HepG2 (cell line): Measurements from ENCODE around the gene ASXL1. TPM values are rescaled to one million over a fixed set of nuclear protein-coding genes. Genes with fewer than 3 reads are reported as not detected.

Experiments
- CCAR2 ChIP-seq: fragments of 200-400 bp; formaldehyde crosslinking; optimal IDR thresholded peaks from 2 replicates; pipeline ENCODE3; 2018; ENCODE audit warnings: low read depth, mild to moderate bottlenecking, low read length, moderate library complexity
- GATAD2A ChIP-seq: IDR thresholded peaks from 2 replicates; pipeline ENCODE4 v1.6.1; 2016
- MBNL3 ChIP-seq: fragments of 250-450 bp; sonication (Bioruptor Pico); conservative IDR thresholded peaks from 2 replicates; pipeline ENCODE4 v1.8.0; 2022; ENCODE audit warnings: mild to moderate bottlenecking, inconsistent platforms
- TARDBP ChIP-seq: sonication (generic); formaldehyde crosslinking; IDR thresholded peaks from 2 replicates; pipeline ENCODE4 v1.8.0; 2022; ENCODE audit warnings: mild to moderate bottlenecking, missing genetic modification reagents
- ZBTB38 ChIP-seq: sonication (generic); formaldehyde crosslinking; IDR thresholded peaks from 2 replicates; pipeline ENCODE4 v1.5.1; 2020; ENCODE audit warnings: mild to moderate bottlenecking, missing genetic modification reagents
- ZNF24 ChIP-seq: fragments of 450-650 bp; IDR thresholded peaks from 2 replicates; pipeline ENCODE4 v1.6.1; 2017; ENCODE audit warnings: antibody characterized with exemption, mild to moderate bottlenecking
- ZSCAN22 ChIP-seq: sonication (generic); formaldehyde crosslinking; IDR thresholded peaks from 2 replicates; pipeline ENCODE4 v1.4.0; 2020; ENCODE audit warnings: mild to moderate bottlenecking, missing genetic modification reagents
- ZSCAN31 ChIP-seq: sonication (generic); formaldehyde crosslinking; IDR thresholded peaks from 2 replicates; pipeline ENCODE4 v1.5.0; 2020; ENCODE audit warnings: low read depth, mild to moderate bottlenecking, missing genetic modification reagents
- polyA plus RNA-seq, 8 experiments: library from polyadenylated mRNA; depleted of rRNA in 3 of 8; stranded (reverse) in 7 of 8; unstranded in 1 of 8; fragments of >200 nt; fragmentation: Illumina TruSeq in 4 of 8; extraction: Trizol in 4 of 8; gene quantifications; 2 replicates each; pipeline versions ENCODE4 v1.2.1 to v1.2.3, GENCODE V29; 2011 to 2016; ENCODE audit warnings: low read depth in 4 of 8, missing spikeins in 1 of 8, mixed read lengths in 1 of 8; ENCODE audit not compliant: insufficient read depth in 1 of 8
- total RNA-seq, 5 experiments: library from RNA; depleted of rRNA; stranded (reverse); fragments of >200 nt; fragmentation: Illumina TruSeq; extraction: Trizol; gene quantifications; 2 replicates each; pipeline ENCODE4 v1.2.3, GENCODE V29; 2016; ENCODE audit warnings: low read depth in 1 of 5
- TF ChIP-seq, protein P1 (sequence below): sonication (generic); formaldehyde crosslinking; conservative IDR thresholded peaks from 2 replicates; pipeline ENCODE4 v1.4.0; 2020; ENCODE audit warnings: missing genetic modification reagents
- TF ChIP-seq, protein P2 (sequence below): IDR thresholded peaks from 2 replicates; pipeline ENCODE4 v1.6.1; 2016; ENCODE audit warnings: mild to moderate bottlenecking
- TF ChIP-seq, protein P3 (sequence below): sonication (generic); formaldehyde crosslinking; IDR thresholded peaks from 2 replicates; pipeline ENCODE4 v1.5.1; 2020; ENCODE audit warnings: mild to moderate bottlenecking, missing genetic modification reagents, moderate library complexity

ASXL1 gene
- total and polyA plus RNA-seq, 2 of the 13 experiments (the other 11 are each of a cell fraction or from before 2014, with no cell fraction given): 62.1 to 74.8 TPM

DNA sequence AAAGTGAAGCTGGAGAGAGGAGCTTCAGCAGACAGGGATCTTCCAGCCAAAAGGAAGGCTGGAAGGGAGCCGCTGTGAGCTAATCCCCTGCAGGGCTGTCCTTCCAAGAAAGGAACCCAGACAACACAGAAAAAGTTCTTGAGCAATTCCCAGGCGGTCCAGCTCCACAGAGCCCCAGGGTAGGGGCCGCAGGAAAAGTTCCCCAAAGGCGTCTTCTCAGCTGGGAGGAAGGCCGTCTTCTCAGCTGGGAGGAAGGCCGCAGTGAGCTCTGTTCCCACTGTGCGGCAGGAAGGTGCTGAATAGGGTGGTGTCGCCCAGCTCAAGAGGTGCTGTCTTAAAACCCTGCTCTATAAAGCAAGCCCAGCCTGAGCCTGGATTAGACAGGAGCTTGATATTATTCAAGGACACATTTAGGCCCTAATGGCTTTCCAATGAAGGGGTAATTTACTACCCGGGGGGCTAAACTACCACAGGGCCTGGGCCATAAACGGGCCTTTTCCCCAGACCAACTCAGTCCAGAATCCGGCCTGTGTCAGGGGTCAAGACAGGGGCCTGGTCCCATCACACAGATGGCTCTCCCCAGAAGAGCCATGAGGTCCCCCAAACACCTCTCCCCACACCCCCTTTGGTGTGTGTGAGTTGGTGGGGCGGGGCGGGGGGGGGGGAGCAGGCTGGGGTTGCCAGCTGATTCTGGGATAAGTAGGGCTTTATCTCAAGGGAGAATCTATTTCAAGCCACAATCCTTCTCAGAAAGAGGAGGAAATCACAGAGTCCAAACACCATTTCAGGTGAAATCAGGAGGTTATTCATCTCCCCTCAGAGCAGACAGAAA, 123.4 kb downstream of the ASXL1 start (continued):
- TF ChIP-seq, protein P1, sequence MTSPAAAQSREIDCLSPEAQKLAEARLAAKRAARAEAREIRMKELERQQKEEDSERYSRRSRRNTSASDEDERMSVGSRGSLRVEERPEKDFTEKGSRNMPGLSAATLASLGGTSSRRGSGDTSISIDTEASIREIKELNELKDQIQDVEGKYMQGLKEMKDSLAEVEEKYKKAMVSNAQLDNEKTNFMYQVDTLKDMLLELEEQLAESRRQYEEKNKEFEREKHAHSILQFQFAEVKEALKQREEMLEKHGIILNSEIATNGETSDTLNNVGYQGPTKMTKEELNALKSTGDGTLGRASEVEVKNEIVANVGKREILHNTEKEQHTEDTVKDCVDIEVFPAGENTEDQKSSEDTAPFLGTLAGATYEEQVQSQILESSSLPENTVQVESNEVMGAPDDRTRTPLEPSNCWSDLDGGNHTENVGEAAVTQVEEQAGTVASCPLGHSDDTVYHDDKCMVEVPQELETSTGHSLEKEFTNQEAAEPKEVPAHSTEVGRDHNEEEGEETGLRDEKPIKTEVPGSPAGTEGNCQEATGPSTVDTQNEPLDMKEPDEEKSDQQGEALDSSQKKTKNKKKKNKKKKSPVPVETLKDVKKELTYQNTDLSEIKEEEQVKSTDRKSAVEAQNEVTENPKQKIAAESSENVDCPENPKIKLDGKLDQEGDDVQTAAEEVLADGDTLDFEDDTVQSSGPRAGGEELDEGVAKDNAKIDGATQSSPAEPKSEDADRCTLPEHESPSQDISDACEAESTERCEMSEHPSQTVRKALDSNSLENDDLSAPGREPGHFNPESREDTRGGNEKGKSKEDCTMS (CRISPR knock-in tag): no peak
- TF ChIP-seq ZBTB38 (peak; percentile 25; the same call in 1 of the 2 replicates), GATAD2A (no peak), ZSCAN31 (CRISPR knock-in tag) (no peak), MBNL3 (CRISPR knock-in tag) (no peak), TARDBP (CRISPR knock-in tag) (no peak), ZNF24 (no peak), ZSCAN22 (CRISPR knock-in tag) (no peak), CCAR2 (no peak)
- TF ChIP-seq, protein P2, sequence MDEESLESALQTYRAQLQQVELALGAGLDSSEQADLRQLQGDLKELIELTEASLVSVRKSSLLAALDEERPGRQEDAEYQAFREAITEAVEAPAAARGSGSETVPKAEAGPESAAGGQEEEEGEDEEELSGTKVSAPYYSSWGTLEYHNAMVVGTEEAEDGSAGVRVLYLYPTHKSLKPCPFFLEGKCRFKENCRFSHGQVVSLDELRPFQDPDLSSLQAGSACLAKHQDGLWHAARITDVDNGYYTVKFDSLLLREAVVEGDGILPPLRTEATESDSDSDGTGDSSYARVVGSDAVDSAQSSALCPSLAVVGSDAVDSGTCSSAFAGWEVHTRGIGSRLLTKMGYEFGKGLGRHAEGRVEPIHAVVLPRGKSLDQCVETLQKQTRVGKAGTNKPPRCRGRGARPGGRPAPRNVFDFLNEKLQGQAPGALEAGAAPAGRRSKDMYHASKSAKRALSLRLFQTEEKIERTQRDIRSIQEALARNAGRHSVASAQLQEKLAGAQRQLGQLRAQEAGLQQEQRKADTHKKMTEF: no peak
- TF ChIP-seq, protein P3, sequence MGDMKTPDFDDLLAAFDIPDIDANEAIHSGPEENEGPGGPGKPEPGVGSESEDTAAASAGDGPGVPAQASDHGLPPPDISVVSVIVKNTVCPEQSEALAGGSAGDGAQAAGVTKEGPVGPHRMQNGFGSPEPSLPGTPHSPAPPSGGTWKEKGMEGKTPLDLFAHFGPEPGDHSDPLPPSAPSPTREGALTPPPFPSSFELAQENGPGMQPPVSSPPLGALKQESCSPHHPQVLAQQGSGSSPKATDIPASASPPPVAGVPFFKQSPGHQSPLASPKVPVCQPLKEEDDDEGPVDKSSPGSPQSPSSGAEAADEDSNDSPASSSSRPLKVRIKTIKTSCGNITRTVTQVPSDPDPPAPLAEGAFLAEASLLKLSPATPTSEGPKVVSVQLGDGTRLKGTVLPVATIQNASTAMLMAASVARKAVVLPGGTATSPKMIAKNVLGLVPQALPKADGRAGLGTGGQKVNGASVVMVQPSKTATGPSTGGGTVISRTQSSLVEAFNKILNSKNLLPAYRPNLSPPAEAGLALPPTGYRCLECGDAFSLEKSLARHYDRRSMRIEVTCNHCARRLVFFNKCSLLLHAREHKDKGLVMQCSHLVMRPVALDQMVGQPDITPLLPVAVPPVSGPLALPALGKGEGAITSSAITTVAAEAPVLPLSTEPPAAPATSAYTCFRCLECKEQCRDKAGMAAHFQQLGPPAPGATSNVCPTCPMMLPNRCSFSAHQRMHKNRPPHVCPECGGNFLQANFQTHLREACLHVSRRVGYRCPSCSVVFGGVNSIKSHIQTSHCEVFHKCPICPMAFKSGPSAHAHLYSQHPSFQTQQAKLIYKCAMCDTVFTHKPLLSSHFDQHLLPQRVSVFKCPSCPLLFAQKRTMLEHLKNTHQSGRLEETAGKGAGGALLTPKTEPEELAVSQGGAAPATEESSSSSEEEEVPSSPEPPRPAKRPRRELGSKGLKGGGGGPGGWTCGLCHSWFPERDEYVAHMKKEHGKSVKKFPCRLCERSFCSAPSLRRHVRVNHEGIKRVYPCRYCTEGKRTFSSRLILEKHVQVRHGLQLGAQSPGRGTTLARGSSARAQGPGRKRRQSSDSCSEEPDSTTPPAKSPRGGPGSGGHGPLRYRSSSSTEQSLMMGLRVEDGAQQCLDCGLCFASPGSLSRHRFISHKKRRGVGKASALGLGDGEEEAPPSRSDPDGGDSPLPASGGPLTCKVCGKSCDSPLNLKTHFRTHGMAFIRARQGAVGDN (CRISPR knock-in tag): 0 out of 2 replicates have a peak, but pooled peaks have one; percentile 33
